NCI-H2171 treated with DMSO at 0.1 percent for 48 hours (cell line): Measurements from ENCODE around the gene THSD4.
A peak's percentile ranks its signal among the peaks of the same experiment; 100 is the strongest.

ENCODE experiments used
- DNase-seq: peaks from one replicate; lab custom pipeline; 2025; lab: John Stamatoyannopoulos, UW

The THSD4 gene

DNA sequence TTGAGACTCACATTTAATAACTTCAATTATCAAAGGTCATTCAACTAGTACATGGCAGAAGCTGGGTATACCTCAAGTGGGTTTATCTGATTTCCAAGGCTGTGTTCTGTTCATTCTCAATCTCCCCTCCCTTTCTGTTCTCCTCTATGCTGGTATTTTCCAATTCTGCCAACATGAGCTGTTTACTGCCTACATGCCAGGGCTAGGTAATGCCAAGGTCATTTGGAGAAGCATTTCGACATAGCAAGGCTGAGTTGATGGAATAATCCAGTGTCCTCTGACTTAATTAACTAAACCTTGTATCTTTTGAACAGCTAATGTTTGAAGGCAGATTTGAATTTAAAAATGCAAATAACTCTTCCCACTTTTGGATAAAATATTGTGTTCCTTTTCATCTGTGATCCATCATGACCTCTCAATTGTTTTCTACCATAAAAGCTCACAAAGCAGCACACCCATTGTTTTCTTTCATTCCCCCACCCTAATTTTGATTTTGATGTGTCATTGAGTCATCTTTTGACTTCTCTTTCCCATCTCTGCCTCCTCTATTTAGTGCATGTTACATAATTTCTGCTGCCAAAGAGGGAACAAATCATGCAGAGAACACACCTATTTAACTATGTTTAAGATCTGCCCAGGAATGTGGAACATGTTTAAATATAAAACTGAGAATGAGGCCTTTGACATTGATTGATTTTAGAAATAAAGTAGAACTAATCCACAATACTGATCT is 386.2 kb downstream of the THSD4 start:
- DNase-seq: no peak

DNA sequence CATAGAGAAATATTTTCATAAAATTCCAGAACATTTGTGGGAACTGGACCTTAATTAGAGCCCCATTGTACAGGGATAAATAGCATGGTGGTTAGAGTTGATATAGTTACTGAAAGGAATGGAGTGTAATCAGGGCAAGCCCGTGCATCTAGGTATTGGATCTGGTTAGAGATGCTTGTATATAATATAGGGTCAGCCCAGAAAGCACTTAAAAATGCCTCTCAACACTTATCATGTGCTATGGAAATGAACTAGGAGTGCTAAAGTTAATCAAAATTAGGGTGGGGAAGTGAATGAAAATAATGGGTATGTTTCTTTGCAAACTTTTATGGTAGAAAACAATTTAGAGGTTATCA is 386.8 kb downstream of the THSD4 start:
- no peak for DNase-seq

DNA sequence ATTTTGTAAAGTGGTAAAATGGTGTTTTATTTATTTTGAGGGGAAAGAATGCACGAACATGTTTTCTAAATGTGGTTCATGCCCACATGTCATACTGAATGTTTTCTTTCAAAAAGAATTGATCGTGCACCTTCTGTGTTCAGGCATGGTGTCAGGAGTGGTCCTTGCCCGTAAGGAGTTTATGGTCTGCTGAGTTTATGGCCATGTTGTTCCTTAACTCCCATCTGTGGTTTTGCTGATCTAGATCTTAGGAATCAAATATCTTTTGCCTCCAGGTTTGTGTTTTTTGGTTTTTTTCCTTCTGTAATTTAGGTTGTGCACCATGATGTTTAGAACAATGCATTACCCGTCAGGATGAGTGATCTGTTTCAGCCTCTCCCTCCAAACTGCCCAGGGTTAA is 390.7 kb downstream of the THSD4 start:
- peak; percentile 3 for DNase-seq

DNA sequence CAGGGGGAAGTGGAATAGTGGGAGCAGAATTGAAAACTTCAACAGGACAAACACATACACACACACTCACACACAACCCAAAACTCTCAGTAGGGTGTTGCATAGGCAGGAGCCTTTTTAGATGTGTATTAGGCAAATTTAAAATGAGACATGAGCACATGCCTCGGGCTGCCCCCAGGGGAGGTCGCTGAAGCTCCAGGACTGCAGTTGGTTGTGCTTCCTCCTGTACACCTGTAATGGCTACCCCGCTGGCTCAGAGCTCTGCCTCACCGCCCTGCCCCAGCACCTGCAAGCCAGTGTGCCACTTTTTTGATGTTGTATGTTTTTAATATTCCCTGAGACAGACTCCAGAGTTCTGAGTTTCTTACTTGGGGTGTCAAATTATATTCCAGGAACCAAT is 391.7 kb downstream of the THSD4 start:
- no peak for DNase-seq

DNA sequence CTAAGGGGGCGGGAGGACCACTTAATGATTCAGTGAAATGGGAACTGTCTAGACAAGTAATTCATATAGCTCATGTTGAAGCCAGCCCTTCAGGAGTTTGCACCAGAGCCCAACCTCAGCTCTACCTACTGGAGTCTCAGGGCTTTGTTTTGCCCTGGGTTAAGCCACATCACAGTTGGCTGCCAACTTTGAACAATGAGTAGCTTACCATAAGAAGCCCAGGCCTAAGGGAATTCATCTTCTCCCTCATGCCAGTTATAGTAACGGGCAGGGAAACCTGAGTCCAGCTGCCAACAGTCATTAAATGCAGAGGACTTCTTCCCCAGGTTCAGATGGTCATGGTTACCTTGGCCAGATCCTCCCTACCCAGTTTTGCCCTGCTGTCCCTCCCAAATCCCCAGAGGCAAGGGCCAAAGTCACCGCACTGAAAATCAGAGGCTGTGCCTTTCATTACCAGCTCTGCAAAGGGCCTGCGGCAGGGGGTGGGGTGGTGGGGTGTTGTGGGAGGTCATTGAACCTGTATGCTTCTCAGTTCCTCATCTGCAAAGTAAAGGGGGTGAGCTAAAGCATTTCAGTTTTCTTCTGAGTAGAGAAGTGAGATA is 392.9 kb downstream of the THSD4 start:
- no peak for DNase-seq

DNA sequence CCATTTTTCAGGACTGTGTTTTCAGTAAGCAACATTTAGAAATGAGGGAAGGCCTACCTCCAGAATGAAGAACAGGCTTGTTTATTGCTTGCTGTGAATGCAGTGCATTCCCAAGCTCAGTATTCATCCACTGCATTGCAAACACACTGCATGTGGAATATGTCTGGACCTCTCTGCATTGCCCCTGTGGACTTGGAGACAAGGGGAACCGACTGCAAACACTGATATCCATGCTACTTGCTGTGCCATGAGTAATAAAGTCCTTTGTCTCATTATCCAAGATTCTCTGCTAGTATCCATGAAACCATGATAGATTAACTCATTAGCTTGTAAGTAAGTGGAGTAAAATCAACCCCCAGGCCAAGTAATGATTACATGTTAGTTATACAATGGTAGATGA is 393.9 kb downstream of the THSD4 start:
- DNase-seq: no peak

DNA sequence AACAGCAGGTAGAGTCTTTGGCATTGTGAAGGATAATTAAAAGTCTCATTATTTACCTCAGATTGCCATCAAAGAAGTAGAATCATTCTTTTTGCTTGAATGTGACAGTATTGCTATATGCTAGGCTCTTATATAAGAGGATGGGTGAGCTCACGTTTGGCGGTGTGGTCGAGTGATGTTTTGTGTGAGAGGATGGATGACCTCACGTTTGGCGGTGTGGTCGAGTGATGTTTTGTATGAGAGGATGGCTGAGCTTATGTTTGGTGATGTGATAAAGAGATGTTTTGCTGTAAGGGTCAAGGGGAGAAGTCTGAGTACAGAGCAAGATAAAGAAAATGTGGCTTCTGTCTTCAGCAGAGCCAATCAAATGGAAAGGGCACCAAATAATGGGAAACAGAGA is 395.5 kb downstream of the THSD4 start:
- DNase-seq: no peak

DNA sequence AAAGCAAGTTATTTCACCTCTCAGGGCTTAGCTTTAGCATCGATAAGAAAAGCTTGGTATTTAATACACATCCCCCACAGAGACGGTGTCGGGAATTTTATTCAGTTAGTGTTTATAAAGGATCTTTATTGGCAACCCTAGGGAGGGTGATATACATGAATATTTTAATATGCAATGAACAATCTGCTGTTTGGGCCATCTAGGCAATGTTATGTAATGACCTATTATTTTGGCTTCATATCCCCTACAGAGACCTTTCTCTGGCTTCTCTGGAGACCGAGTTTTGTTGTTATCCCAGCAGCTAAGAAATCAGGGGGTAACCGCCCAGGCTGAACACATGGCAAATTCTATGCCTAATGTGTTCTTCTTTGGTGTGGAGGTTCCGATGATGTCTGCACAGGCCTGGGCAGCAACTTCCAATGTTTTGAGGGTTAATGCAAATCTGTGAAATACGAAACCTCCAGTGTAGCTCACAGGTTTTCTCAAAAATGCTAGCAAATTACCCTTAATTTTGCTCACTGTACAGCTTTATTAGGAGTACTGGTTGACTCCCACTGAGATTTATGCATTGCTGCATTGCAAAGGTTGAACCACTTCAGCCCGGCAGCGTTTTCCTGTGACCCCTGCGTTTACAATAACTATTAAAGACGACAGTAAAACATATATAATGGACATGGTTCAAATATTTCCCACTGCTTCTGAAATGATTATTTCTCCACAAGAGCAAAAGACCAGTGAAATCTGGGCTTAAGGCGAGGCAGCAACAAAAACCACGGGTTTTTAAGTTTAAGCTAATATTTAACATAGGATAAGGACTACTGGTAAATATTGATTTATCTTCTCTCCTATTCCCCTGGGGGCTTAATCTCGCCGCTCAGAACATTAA is 396.8 kb downstream of the THSD4 start:
- DNase-seq: peak; percentile 11

DNA sequence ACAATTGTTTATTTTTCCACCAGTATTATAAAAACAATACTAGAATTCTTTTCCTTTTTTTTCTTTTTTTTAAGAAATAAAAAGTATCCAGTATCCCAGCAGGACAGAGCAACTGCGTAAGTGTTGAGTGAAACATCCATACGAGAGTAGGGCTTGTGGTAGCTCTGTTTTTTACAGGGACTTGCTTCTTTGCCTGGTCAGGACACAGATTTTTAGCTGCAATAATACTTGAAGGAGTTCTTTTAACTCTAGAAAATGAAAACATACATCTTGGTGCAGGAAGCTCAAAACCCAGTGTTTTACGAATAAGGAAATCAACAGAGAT is 397.4 kb downstream of the THSD4 start:
- no peak for DNase-seq

DNA sequence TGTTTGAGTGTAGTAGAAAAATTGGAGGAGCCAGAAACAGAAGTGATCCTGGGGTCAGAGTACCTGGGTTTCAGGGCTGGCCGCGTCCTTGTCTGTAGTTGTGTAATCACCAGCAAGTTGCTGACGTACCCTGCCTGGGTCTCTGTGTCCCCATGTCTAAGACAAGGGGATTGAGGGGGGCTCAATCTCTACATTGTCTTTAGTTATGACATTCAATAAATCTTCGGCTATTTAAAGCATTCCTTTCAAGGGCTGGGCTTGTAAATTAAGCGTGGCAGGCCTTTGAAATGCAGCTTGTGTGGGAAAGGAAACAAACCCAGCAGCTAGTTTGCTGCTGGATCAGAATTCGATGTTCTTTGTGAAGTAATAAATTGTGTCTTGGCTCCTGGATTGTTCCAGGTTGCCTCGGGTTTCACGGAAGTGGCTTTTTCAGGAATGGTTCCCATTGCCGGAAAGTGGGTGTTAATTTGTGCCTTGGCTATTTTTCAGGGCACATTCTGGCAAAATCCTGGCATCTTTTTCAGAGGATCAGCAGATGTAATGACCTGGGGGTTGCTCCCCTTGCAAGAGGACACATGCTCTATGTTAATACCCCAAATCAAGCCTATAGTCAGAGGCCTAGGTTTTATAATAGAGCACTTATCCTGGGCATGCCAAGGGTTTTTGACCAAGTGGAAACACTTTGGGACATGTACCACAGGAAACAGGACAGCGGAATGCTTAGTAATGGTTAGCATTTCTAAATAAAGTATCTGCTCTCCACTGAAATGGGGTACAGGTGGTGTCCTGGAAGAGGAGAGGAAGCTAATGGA is 400.3 kb downstream of the THSD4 start:
- no peak for DNase-seq

DNA sequence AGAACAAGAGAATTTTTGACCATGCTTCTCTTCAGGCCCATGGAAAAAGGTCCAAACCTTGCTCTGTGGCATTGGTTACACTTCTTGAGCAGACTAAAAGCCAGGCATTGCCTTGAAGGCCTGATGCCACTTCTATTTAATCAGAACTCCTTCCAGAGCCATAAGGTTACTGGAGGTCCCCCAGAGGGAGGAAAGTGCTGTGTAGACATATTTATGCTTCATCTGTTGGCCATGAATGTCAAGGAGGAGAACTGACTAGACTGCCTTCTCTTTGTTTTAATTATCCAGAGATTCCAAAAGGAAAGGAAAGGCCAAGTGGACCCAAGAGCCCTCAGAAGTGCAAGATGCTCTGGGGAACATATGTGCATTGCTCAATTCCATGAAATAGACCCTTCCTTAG is 402.5 kb downstream of the THSD4 start:
- DNase-seq: no peak

DNA sequence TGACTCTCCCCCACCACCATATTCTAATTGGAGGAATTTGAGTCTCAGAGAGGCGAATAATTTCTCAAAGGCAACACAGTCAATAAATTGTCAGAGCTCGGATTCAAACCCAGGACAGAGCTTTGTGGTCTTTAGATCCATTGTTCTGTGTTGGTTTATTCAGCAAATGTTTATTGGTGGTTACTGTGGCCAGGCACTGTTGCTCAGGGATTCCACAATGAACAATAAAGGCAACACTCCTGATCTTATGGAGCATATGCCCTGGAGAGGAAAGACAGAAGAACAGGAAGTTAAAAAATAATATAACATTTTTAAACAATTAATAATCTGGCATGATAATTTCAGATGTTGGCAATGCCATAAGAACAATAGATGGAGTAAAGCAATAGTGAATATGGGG is 403.4 kb downstream of the THSD4 start:
- no peak for DNase-seq

DNA sequence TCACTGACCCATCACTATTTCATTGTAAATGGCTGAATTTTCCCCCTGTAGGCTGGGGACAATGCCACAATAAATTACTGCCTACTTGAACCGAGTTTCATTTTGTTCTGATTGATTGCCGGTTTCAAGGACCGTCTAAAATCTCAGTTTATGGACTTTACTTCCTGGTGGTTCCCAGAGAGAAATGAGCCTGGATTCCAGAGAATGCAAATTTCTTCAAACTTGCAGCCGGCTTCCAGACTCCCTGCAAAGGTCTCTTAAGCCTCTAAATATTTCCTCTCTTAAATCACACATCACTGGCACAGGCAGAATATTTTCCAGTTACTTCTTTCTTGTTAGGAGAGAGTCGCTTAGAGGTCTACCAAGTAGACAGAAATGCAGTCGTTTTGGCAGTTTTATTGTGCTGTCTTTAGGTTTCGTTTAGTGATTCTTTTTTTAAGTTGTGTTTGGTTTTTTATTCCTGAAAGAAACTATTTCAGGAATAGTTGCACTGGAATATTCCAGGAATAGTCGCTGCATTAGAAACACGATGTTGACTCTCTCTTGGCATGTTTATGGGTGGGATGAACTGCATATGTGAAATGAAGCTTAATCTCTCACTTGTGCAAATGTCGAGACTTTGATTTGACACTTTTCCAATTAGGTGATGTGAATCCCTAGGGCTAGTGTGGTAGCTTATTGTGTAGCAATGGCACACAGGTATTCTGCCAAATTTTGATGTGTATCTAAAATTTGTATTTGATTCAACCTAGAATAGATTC is 411.0 kb downstream of the THSD4 start:
- DNase-seq: no peak

DNA sequence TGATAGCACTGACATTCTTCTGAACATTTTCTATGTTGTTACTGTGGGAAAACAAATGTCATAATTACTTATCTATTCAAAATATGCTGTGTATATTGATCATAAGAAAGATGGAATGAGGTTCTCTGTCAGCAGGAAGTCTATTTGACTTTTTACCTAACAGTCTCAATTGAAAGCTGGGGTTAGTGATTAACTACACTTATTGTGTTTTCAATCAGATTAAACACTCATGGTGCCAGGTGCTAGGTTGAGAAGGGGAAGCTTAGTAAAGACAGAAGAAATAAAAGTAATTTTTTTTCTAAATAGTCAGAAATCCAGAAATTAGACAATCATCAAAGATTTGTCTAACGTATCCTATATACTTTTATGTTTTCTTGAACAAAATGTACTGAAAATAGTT is 414.1 kb downstream of the THSD4 start:
- DNase-seq: no peak

DNA sequence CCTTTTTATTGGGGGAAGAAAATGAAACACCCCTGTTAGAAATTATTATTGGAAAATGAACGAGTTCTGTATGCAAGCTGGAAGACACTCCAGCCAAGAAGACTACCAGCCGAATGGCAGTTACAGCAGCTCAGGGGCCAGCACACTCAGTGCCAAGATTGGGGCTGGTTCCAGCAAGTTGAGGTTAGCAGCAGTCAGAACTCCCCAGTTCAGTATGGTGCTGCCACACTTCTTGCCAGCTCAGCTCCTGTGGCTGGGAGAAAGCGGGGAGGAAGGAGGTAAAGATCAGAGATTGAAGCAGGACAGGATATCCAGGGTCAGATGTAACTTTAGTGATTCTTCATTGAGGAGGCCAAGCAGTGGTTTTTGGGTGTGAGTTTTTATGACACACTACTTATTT is 414.8 kb downstream of the THSD4 start:
- no peak for DNase-seq

DNA sequence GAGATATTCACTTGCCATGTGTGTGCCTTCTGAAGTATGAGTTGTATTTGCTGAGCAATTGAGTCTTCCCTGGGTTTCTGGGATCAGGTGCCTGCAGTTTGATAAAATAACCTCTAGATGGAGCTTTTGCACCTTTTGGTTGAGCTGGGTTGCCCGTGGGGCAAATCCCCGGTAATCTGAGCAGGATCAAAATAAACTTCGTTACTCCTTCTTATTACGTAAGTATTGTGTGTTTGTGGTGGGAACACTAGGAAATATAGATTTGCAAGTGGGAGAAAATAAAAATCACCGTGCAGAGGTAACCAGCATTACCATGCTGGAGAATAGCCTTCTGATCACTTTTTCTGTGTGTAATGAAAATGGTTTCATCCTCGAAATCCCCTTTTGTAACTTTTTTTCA is 417.7 kb downstream of the THSD4 start:
- DNase-seq: peak; percentile 67

DNA sequence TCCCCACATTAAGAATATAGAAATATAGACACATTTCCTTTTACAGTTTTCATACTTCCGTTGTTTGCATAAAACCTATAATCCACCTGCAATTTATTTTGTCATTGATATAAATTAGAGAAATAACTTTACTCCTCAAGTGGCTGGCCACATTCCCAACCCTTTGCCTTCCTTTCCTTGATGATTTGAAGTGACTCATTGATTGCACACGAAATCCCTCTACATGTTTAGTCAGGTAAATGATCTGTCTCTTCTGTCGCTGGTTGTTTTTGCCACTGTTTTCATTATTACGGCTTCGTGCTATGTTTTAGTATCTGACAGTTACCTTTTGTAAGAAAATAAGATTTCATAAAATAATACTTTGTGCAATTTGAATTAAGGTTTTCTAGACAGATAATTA is 422.9 kb downstream of the THSD4 start:
- DNase-seq: no peak

DNA sequence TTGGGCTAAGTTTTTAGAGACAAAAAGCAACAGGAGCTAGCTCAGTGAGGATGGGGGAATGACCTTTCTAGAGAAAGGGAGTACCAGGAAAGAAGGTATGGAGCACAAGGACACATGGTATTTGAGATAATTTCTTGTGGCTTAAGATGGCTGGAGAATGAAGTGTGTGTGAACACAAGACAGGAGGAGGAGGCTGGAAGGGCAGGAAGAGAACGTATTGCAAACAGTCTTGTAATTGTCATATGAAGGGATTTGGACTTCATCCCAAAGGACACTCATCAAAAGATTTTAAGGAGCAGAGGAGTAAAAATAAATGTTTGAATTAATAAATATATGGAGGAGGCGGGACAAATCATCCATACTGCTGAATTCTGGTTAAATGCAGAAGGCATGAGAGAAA is 426.5 kb downstream of the THSD4 start:
- no peak for DNase-seq

DNA sequence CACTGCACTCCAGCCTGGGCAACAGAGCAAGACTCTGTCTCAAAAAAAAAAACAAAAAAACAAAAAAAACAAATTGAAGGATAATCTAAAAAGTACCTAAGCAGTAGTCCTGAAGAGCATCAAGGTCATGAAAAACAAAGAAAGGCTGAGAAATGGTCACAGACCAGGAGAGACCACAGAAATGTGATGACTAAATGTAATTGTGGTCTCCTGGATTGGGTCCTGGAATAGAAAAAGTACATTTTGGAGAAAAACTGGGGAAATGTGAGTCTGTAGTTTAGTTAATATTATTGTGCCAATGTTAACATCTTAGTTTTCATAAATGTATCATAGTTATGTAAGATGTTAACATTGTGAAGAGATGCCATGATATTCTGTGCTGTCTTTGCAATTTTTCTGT is 427.6 kb downstream of the THSD4 start:
- DNase-seq: no peak

DNA sequence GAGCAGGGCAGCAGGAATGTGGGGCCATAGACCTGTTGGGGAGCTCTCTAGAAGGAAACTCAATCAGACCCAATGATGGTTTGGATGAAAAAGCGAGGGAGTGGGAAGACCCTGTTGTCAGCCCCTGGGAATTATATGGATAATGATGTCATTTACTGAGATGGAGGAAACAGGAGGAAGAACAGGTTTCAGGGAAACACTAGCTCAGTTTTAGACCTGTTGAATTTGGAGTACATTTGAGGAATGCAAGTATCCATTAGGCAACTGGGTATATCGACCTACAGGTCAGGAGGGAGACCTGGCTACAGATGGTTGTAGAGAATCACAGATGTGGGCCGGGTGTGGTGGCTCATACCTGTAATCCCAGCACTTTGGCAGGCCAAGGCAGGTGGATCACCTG is 428.1 kb downstream of the THSD4 start:
- DNase-seq: no peak

DNA sequence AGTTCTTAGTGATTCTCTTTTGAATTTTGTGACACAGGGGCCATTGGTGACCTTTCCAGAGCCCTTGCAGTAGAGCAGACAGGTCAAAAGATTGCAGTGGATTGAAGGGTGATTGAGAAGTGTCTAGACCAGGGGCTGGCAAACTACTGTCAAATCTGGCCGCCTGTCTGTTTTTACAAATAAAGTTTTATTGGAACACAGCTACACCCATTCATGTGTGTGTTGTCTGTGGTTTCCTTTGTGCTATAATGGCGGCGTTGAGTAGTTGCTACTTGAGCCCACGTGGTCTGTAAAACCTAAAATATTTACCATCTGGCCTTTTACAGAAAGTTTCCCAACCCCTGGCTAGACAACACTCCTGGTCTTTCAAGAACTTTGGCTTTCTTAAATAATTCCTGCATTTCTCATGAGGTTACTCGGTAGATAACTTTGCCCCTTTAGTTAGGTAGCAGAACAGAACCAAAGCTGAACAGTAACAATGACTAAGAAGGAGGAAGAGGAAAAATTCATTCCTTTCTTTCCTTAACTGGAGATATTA is 430.0 kb downstream of the THSD4 start:
- DNase-seq: no peak

DNA sequence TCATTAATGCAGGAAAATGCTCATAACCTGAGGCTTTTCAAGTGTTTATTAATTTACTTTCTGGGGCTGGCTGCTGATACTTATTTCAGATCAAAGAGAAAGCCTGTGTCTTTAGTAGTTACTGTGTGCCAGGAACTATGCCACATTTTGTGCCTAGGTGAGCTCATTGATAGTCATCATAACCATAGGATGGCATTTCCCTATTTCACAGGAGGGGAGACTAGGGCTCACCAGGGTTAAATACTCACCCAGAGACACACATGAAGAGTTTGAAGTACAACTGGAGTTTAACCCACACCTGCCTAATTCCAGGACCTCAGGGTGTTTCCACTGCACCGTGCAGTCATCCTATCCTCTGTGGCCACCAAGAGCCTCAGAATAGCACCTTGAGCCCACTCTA is 430.7 kb downstream of the THSD4 start:
- DNase-seq: no peak
